Aorta (tissue), 5 donors: Measurements from ENCODE around the gene ITGB6. TPM values are rescaled to one million over a fixed set of nuclear protein-coding genes. Genes with fewer than 3 reads are reported as not detected.

Experiments used
- ATAC-seq: fragments of 200-7000 bp; cut with Tn5 transposase; one replicate; pipeline ENCODE4 v1.9.1; 2022; ENCODE audit warnings: moderate library complexity; ENCODE audit not compliant: low FRiP score
- DNase-seq, 2 donors: peaks; one replicate each; pipeline ENCODE4 v3.0.0-alpha.2; 2020
- H3K27ac ChIP-seq, 2 donors: one replicate each; pipeline ENCODE4 v1.5.1; 2013; ENCODE audit warnings: low read length in 2 of 2, mild to moderate bottlenecking in 2 of 2, moderate library complexity in 2 of 2, control low read depth in 1 of 2, inconsistent platforms in 1 of 2, low read depth in 1 of 2
- H3K27me3 ChIP-seq, 2 donors: one replicate each; pipeline ENCODE4 v1.6.1; 2013; ENCODE audit warnings: control low read depth in 1 of 2, low read length in 1 of 2, mild to moderate bottlenecking in 1 of 2, moderate library complexity in 1 of 2; ENCODE audit not compliant: insufficient read depth in 2 of 2, control insufficient read depth in 1 of 2
- H3K36me3 ChIP-seq, 2 donors: one replicate each; pipeline ENCODE4 v1.6.1; 2013; ENCODE audit warnings: control low read depth in 1 of 2, low read length in 1 of 2, mild to moderate bottlenecking in 1 of 2; ENCODE audit not compliant: insufficient read depth in 2 of 2, control insufficient read depth in 1 of 2
- H3K4me1 ChIP-seq, 2 donors: one replicate each; pipeline ENCODE4 v1.6.1; 2013; ENCODE audit warnings: low read length in 2 of 2, control low read depth in 1 of 2, mild to moderate bottlenecking in 1 of 2, moderate library complexity in 1 of 2; ENCODE audit not compliant: insufficient read depth in 2 of 2, control insufficient read depth in 1 of 2
- H3K4me3 ChIP-seq, 2 donors: one replicate each; pipeline ENCODE4 v1.5.1; 2013; ENCODE audit warnings: low read length in 2 of 2, control low read depth in 1 of 2, mild to moderate bottlenecking in 1 of 2
- H3K9me3 ChIP-seq: one replicate; pipeline ENCODE4 v1.6.1; 2013; ENCODE audit warnings: mild to moderate bottlenecking, low read length; ENCODE audit not compliant: control insufficient read depth
- WGBS, 2 donors: extraction: QIAGEN DNeasy Blood & Tissue Kit; methylation state at CpG; one replicate each; pipeline ENCODE4 v1.1.7; 2013; 5-methylcytosine and 5-hydroxymethylcytosine counted together
- intact Hi-C, 2 donors: fragments of 100-400 bp; cut with DNase I; formaldehyde crosslinking; loops; one replicate each; pipeline versions ENCODE4 v1.14.2 to v1.15.0; 2022
- long read RNA-seq, 2 donors: library from polyadenylated mRNA; unstranded; transcript quantifications; one replicate each; pipeline ENCODE4 v2.0.0, GENCODE V29; 2020 to 2021
- polyA plus RNA-seq, 2 donors: library from polyadenylated mRNA; stranded (reverse); fragments of 200-250 nt; gene quantifications; one replicate each; pipeline ENCODE4 v1.2.3, GENCODE V29; 2013
- total RNA-seq, 2 donors: library from RNA; stranded (reverse); fragmentation: NEBNext Ultra II Directional; extraction: Animal tissue kit (Norgen Biotek cat#: 25700); gene quantifications; one replicate each; pipeline ENCODE4 v1.2.1, GENCODE V29; 2021
- donor health status: healthy with polysubstance abuse.
- donor health status: Bipolar disorder and iron deficiency.
- donor health status: DM: no; HTN: no; CAD: no.
- donor health status: DM: no; HTN: no; CAD: no.
- donor health status: DM: yes; HTN: yes; CAD: no.

The ITGB6 gene, protein sequence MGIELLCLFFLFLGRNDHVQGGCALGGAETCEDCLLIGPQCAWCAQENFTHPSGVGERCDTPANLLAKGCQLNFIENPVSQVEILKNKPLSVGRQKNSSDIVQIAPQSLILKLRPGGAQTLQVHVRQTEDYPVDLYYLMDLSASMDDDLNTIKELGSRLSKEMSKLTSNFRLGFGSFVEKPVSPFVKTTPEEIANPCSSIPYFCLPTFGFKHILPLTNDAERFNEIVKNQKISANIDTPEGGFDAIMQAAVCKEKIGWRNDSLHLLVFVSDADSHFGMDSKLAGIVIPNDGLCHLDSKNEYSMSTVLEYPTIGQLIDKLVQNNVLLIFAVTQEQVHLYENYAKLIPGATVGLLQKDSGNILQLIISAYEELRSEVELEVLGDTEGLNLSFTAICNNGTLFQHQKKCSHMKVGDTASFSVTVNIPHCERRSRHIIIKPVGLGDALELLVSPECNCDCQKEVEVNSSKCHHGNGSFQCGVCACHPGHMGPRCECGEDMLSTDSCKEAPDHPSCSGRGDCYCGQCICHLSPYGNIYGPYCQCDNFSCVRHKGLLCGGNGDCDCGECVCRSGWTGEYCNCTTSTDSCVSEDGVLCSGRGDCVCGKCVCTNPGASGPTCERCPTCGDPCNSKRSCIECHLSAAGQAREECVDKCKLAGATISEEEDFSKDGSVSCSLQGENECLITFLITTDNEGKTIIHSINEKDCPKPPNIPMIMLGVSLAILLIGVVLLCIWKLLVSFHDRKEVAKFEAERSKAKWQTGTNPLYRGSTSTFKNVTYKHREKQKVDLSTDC
- total RNA-seq (under 1 TPM in 1 of 2 donors, not detected in 1; 0.18 TPM), polyA plus RNA-seq (under 1 TPM in 1 of 2 donors, not detected in 1; 0.88 TPM)
- long read RNA-seq, donor 1 = 0 reads
- long read RNA-seq, donor 2 = 0 reads

DNA sequence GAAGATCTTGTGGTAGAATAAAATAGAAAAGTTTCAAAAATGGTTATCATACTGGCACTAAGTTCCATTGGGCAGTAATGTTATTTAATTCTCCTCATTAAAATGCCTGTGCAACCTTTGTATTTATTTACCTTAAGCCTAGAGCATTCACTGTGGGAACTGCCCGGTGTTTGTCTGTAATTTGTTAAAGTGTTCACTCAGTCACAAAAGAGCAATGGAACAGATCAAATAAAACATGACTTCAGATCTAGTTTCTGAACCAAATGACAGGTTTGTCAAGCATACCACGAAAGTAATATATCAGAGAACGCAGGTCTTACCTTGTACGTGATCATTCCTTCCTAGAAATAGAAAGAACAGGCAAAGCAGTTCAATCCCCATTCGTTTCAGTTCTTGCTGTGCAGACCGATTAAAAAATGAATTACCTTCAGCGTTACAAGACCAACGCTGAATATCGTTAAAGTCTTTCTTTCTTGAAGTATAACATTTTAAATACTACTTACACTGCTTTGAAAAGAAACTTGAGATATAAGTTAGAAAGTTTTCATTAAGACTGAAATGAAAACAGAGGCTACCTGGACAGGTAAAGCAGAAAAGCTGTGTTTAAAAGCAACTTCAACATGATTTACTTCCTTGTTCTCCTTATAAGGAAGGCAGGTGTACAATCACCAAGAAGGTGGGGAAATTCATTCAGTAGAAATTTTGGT is at the start of gene ITGB6:
Gene ITGB6, minus strand, starts transcription at position 590 of the 707 bp plus-strand sequence. Its CDS starts 209 bp downstream, at position 381.
- 85 to 87% methylated on average over 9 of the region's 9 CpGs for WGBS, 2 donors
- no peaks in the 10 kb centered on the region for H3K9me3 ChIP-seq
- intact Hi-C loops = no loop called here
- H3K4me3 ChIP-seq = no peak within 1 kb of the TSS
- DNase-seq (no peak), ATAC-seq (no peak)
- no peaks in the 10 kb centered on the region for H3K4me1 ChIP-seq
- no peaks in the 10 kb centered on the region for H3K27me3 ChIP-seq
- no peaks in the 10 kb centered on the region for H3K36me3 ChIP-seq
- H3K27ac ChIP-seq = no peak within 1 kb of the TSS

DNA sequence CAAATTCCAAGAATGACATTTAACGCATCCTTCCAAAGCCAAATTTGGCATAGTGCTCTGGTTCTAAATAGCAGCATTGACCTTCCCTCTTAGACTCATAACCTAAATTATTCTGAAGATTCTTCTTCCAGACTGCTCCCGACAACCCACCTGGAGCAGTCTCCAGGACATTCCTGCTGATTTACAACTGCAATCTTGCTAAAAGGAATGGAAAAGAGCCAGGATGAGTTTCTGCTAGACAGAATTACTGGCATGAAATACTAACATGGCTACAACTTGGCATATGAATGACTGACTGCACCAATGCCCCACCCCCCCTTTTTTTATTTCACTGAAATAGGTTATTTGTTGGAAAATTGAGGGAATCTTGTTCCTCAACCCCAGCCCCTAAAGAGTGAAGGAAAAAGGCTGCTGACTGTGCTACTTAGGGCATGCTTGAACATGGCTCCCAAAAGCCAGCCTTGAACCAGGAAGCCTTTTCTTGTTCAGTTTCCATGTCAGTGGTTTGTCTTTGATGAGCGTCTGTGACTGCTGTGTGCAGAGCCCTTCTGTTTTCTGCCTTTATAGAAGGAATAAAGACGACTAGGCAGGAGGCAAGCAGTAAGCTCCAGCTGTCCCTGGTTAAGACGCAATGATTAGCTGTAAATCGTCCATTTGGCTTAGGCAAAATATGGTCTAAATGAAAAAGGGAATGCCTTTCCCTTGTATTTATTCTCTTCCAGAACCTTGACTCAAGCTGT is 47.4 kb upstream of the ITGB6 start:
- H3K9me3 ChIP-seq = no peaks in the 10 kb centered on the region
- H3K27me3 ChIP-seq = no peaks in the 10 kb centered on the region
- DNase-seq (no peak), ATAC-seq (no peak)
- H3K36me3 ChIP-seq = no peaks in the 10 kb centered on the region
- intact Hi-C loops = loop anchor here in 1 of 2 donors (10.0 kb wide), 1 partner anchor 737 kb away; no protein-coding TSS in a partner anchor
- peaks cover 3 to 5% of the 10 kb centered on the region in 2 donors for H3K4me1 ChIP-seq
- no peak overlapping the region for H3K27ac ChIP-seq
- no peak overlapping the region for H3K4me3 ChIP-seq
- 89 to 92% methylated on average over 6 of the region's 6 CpGs for WGBS, 2 donors

DNA sequence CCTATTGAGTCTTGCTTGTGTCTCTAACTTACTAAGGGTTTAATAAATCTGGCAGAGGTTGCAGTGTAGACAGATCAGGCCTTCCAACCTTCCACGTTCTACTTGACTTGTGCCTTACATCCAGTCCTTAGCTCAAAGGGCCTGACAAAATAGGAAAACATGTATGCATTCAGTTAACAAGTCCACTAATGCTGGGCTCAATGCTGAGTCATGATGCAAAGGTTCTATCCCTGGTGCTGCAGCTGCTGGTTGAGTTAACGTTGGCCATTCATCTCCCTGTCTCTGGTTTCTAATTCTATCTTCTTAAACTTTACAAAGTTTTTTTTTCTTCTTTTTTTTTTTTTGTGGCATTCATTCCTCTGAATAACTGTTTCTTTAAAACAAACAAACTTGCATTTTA is 46.3 kb upstream of the ITGB6 start:
- Histone ChIP-seq H3K4me3 (no peak overlapping the region), H3K9me3 (no peaks in the 10 kb centered on the region), H3K36me3 (no peaks in the 10 kb centered on the region), H3K27ac (no peak overlapping the region), H3K4me1 (peaks cover 4 to 5% of the 10 kb centered on the region in 2 donors), H3K27me3 (no peaks in the 10 kb centered on the region)
- ATAC-seq (no peak), DNase-seq (no peak)
- WGBS, 2 donors = 62 to 70% methylated on average over 2 of the region's 2 CpGs
- intact Hi-C loops = loop anchor here in 1 of 2 donors (10.0 kb wide), 1 partner anchor 738 kb away; no protein-coding TSS in a partner anchor

DNA sequence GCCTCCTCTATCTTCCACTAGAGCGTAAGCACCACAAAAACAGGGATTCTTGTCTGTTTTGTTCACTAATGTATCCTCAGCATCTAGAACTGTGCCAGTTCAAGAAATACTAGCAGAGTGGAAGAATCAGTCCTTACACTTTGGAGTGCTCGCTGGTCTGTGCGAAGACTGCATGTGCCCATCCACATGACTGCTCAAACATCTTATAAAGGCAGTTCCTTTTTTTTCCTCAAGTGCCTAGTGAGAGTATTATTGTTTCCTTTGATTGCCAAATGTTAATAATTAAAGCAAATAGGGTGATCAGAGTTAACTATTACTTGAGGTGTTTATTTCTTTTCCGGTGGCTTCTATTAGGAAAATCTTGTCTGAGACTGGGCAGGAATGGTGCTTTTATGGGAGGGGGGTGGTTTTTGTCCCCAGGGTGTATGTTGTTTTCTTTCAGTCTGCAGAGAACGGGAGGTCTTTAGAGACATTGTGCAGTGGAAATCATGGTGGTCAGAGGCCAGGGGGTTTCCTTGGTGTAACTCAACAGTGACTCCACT is 45.6 kb upstream of the ITGB6 start:
- 88 to 91% methylated on average over 5 of the region's 5 CpGs for WGBS, 2 donors
- no peak for ATAC-seq
- Histone ChIP-seq H3K36me3 (no peaks in the 10 kb centered on the region), H3K27me3 (no peaks in the 10 kb centered on the region), H3K27ac (no peak overlapping the region), H3K4me3 (no peak overlapping the region), H3K9me3 (no peaks in the 10 kb centered on the region), H3K4me1 (peaks cover 4 to 8% of the 10 kb centered on the region in 2 donors)
- no peak for DNase-seq
- intact Hi-C loops = loop anchor here in 1 of 2 donors (10.0 kb wide), 1 partner anchor 739 kb away; no protein-coding TSS in a partner anchor

DNA sequence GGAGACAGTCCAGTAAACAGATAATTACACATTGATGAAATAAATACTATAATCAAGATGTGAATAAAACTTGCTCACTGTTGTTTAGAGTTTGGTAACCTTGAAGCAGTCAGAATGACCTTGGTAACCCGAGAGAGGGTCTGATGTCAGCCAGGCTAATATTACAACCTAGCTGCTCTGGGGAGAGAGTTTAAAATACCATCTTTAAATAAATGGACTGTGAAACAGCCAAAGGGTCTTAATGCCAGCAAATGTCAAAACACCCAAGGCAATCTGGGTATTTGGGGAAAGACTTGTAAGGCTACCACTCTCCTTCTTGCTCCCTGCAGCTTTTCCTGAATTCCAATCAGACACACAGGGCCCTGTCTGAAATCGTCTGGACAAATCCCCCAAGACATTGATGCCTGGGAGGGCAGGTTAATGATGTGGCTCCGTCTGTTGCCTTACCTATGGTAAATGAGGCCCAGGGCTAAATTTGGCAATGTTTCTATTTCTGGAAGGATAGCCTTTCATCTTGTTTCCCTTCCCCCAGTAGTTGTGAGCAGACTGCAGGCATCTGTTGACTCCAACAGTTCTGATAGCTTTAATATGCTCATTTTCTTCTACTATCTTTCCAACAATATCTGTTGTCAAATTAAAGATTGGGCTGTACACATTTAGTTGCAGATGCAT is 43.0 kb upstream of the ITGB6 start:
- Histone ChIP-seq H3K27ac (peak overlapping the region; percentile 81 to 86), H3K4me1 (peaks cover 4 to 10% of the 10 kb centered on the region in 2 donors), H3K9me3 (no peaks in the 10 kb centered on the region), H3K4me3 (no peak overlapping the region), H3K36me3 (no peaks in the 10 kb centered on the region), H3K27me3 (no peaks in the 10 kb centered on the region)
- 8 to 13% methylated on average over 3 of the region's 3 CpGs for WGBS, 2 donors
- DNase-seq (no peak), ATAC-seq (no peak)
- intact Hi-C loops = loop anchor here in 1 of 2 donors (5.0 to 10.0 kb wide), 2 partner anchors 36 to 742 kb away; no protein-coding TSS in a partner anchor

DNA sequence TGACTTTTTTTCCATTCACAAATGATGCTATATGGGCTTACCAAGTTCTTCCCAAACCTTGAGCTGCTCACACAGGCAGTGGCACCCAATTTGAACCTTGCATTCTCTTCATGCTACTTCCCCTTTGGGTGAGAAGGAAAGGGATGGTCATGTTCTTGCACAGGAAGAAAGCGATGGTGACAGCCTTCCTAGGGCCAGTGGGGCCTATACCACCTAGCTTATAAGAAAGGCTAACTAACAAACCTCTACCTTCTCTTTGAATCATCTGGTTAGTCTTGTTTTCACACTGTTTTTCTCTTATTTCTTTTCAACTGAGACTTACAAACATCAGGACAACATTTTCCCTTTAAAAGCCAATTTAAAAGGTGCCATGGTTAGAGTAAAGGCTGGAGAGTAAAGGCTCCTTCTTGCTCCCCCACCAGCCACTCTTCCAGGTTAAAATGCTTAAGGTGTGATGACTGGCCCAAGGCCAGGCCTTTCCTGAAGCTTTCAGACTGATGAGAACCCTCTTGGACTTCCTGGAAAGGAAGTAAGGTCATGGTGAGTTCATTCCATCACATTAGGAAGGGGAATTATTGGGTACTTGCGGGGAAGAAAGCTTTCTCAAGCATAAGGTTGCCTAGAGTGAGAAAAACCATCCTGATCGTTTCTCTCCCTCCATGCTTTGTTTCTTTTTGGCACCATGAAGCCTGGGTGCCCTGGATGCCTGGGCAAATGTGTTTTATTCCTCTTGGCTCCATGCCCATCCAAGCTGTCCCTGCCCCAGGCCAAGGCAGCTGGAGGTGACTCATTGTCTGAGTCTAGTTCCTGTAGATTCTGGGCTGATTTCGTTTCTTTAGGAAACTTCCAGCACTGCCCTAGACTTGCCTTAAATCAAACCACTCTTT is 41.4 kb upstream of the ITGB6 start:
- Histone ChIP-seq H3K4me1 (peaks cover 4 to 10% of the 10 kb centered on the region in 2 donors), H3K36me3 (no peaks in the 10 kb centered on the region), H3K27me3 (no peaks in the 10 kb centered on the region), H3K27ac (peak overlapping the region; percentile 20 to 73), H3K4me3 (no peak overlapping the region), H3K9me3 (no peaks in the 10 kb centered on the region)
- intact Hi-C loops = loop anchor here in 1 of 2 donors (5.0 to 10.0 kb wide), 2 partner anchors 34 to 743 kb away; no protein-coding TSS in a partner anchor
- peak; percentile 84 to 87 for DNase-seq
- peak; percentile 78 for ATAC-seq
- 33 to 35% methylated on average over 4 of the region's 4 CpGs for WGBS, 2 donors

DNA sequence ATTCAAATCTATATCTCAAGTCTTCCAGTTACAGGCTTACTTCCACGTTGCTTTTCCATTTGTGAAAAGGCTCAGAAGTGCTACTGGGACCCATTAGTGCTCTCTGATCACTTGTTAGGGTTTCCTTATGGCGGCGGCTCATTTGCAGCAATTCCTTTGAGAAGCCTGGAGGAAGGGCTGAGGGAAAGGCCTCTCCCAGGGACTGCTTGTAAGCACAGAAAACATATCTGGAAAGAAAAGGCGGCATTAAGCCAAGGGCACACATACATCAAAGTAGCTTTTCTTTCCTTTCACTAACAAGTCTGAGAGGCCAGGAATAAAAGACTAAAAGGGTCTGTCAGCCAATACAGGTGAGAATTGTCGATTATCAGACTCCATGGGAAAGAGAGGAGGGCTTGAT is 39.4 kb upstream of the ITGB6 start:
- H3K27ac ChIP-seq = no peak overlapping the region
- no peaks in the 10 kb centered on the region for H3K27me3 ChIP-seq
- intact Hi-C loops = no loop called here
- no peaks in the 10 kb centered on the region for H3K36me3 ChIP-seq
- ATAC-seq (no peak), DNase-seq (no peak)
- H3K9me3 ChIP-seq = no peaks in the 10 kb centered on the region
- 49 to 50% methylated on average over 5 of the region's 5 CpGs for WGBS, 2 donors
- H3K4me1 ChIP-seq = peaks cover 4 to 10% of the 10 kb centered on the region in 2 donors
- no peak overlapping the region for H3K4me3 ChIP-seq
